ENCODE results near the gene SMDT1. TPM values are rescaled to one million over a fixed set of nuclear protein-coding genes. Genes with fewer than 3 reads are reported as not detected.
"Not testable (repeated sequence)": the region's sequence is repeated elsewhere in the genome, so short reads cannot be mapped to it uniquely, and the experiment has no call there.

Gene SMDT1
- total RNA-seq, 3 donors from 2014 or later (not counting 1 experiment from before 2014, with no cell fraction given), result 37.7 to 51.0 (median 45.1) TPM

GRCh38 chr22:42091455-42091782 lies 11.9 kb downstream of the SMDT1 start:
- peak overlapping the region; percentile 64 for H3K4me3 ChIP-seq (ENCODE audit: low read length)
- WGBS (ENCODE audit: insufficient coverage), result 19% methylated on average over 6 of the region's 7 CpGs
- H3K27me3 ChIP-seq (ENCODE audit: control insufficient read depth, insufficient read depth, low read length), result no peaks in the 10 kb centered on the region
- ATAC-seq, result no peak
- DNase-seq, result no peak
- no peak for TF ChIP-seq CTCF (IDR thresholded peaks at IDR 0.05)
- Mint-ChIP-seq H3K4me3 (peak overlapping the region; percentile 97), H3K27me3 (ENCODE audit: low read depth in 2 of 2) (no peaks in the 10 kb centered on the region), H3K27ac (peak overlapping the region; percentile 98 to 99), H3K36me3 (no peaks in the 10 kb centered on the region), H3K4me1 (peaks cover 22 to 31% of the 10 kb centered on the region in 2 donors), H3K9me3 (no peaks in the 10 kb centered on the region)
- peaks cover 26% of the 10 kb centered on the region for H3K4me1 ChIP-seq (ENCODE audit: control insufficient read depth, insufficient read depth, low read length)
- H3K27ac ChIP-seq (ENCODE audit: low read length), result peak overlapping the region; percentile 93
- intact Hi-C loops (cut with micrococcal nuclease), result loop anchor here (5.0 to 10.0 kb wide), 2 partner anchors 113 to 276 kb away; no protein-coding TSS in a partner anchor
- no peaks in the 10 kb centered on the region for H3K9me3 ChIP-seq (ENCODE audit: control insufficient read depth, insufficient read depth, low read length)
- peaks cover 6% of the 10 kb centered on the region for H3K36me3 ChIP-seq (ENCODE audit: control insufficient read depth, insufficient read depth, low read length)

- peaks cover 9% of the 10 kb centered on the region for H3K36me3 Mint-ChIP-seq
- peaks cover 2 to 12% of the 10 kb centered on the region in 2 donors for H3K9me3 Mint-ChIP-seq
- no peaks in the 10 kb centered on the region for H3K27me3 ChIP-seq (ENCODE audit: control insufficient read depth, insufficient read depth, low read length)
- no peak overlapping the region for H3K4me3 ChIP-seq (ENCODE audit: low read length)
- no peak overlapping the region for H3K4me3 Mint-ChIP-seq
- no peak for TF ChIP-seq CTCF (IDR thresholded peaks at IDR 0.05)
- H3K27me3 Mint-ChIP-seq (ENCODE audit: low read depth in 2 of 2), result no peaks in the 10 kb centered on the region
- intact Hi-C loops (cut with micrococcal nuclease), result no loop called here
- H3K36me3 ChIP-seq (ENCODE audit: control insufficient read depth, insufficient read depth, low read length), result no peaks in the 10 kb centered on the region
- 91% methylated on average over 3 of the region's 3 CpGs for WGBS (ENCODE audit: insufficient coverage)
- H3K27ac ChIP-seq (ENCODE audit: low read length), result no peak overlapping the region
- no peak overlapping the region for H3K27ac Mint-ChIP-seq
- ATAC-seq (no peak), DNase-seq (no peak)
- peaks cover 33% of the 10 kb centered on the region for H3K9me3 ChIP-seq (ENCODE audit: control insufficient read depth, insufficient read depth, low read length)
- H3K4me1 Mint-ChIP-seq, result peaks cover 4% of the 10 kb centered on the region in 2 donors
- H3K4me1 ChIP-seq (ENCODE audit: control insufficient read depth, insufficient read depth, low read length), result no peaks in the 10 kb centered on the region
Observed at GRCh38 chr22:42101199-42101598, 21.7 kb downstream of the SMDT1 start.

GRCh38 chr22:42104332-42104860 lies 24.9 kb downstream of the SMDT1 start:
- H3K27me3 Mint-ChIP-seq (ENCODE audit: low read depth in 2 of 2); H3K27ac ChIP-seq (ENCODE audit: low read length); H3K4me3 ChIP-seq (ENCODE audit: low read length); H3K36me3 ChIP-seq (ENCODE audit: control insufficient read depth, insufficient read depth, low read length); H3K4me3 Mint-ChIP-seq; H3K36me3 Mint-ChIP-seq; H3K27ac Mint-ChIP-seq; H3K4me1 ChIP-seq (ENCODE audit: control insufficient read depth, insufficient read depth, low read length); intact Hi-C loops (cut with micrococcal nuclease); DNase-seq; ATAC-seq; H3K9me3 Mint-ChIP-seq; H3K27me3 ChIP-seq (ENCODE audit: control insufficient read depth, insufficient read depth, low read length): not testable (repeated sequence)
- 93% methylated on average over 6 of the region's 6 CpGs for WGBS (ENCODE audit: insufficient coverage)
- peaks cover 33% of the 10 kb centered on the region for H3K9me3 ChIP-seq (ENCODE audit: control insufficient read depth, insufficient read depth, low read length)
- peaks cover 6 to 11% of the 10 kb centered on the region in 2 donors for H3K4me1 Mint-ChIP-seq

- no peaks in the 10 kb centered on the region for H3K27me3 Mint-ChIP-seq (ENCODE audit: low read depth in 2 of 2)
- 98% methylated on average over 18 of the region's 18 CpGs for WGBS (ENCODE audit: insufficient coverage)
- no peak for ATAC-seq
- peaks cover 11% of the 10 kb centered on the region for H3K9me3 ChIP-seq (ENCODE audit: control insufficient read depth, insufficient read depth, low read length)
- H3K4me1 ChIP-seq (ENCODE audit: control insufficient read depth, insufficient read depth, low read length), result no peaks in the 10 kb centered on the region
- peaks cover 6 to 11% of the 10 kb centered on the region in 2 donors for H3K4me1 Mint-ChIP-seq
- no peak for DNase-seq
- H3K27ac Mint-ChIP-seq, result no peak overlapping the region
- no peaks in the 10 kb centered on the region for H3K27me3 ChIP-seq (ENCODE audit: control insufficient read depth, insufficient read depth, low read length)
- no peaks in the 10 kb centered on the region for H3K36me3 ChIP-seq (ENCODE audit: control insufficient read depth, insufficient read depth, low read length)
- no peaks in the 10 kb centered on the region for H3K36me3 Mint-ChIP-seq
- no peak overlapping the region for H3K4me3 ChIP-seq (ENCODE audit: low read length)
- H3K4me3 Mint-ChIP-seq, result no peak overlapping the region
- no peak for TF ChIP-seq CTCF (IDR thresholded peaks at IDR 0.05)
- no peak overlapping the region for H3K27ac ChIP-seq (ENCODE audit: low read length)
- intact Hi-C loops (cut with micrococcal nuclease), result no loop called here
- H3K9me3 Mint-ChIP-seq, result peaks cover 2 to 8% of the 10 kb centered on the region in 2 donors
Observed at GRCh38 chr22:42108848-42109247, 29.3 kb downstream of the SMDT1 start.

All from natural killer cell (primary cell).